SU-DHL-6 (cell line): ENCODE measurements around the gene POU4F3.

Experiments
- EZH2phosphoT487 ChIP-seq: fragments of 200-600 bp; sonication (generic), shearing (Covaris generic); conservative IDR thresholded peaks from 2 replicates; pipeline ENCODE4 v1.6.1; 2018; ENCODE audit warnings: mild to moderate bottlenecking, antibody characterized with exemption, low read length, moderate library complexity, mixed read lengths
- TF ChIP-seq, protein P1 (sequence below): fragments of 200-600 bp; sonication (generic); IDR thresholded peaks from one replicate; pipeline ENCODE4 v1.5.1; 2017; ENCODE audit warnings: antibody characterized with exemption, mild to moderate bottlenecking, low read length, moderate library complexity; ENCODE audit not compliant: insufficient read depth, poor library complexity, severe bottlenecking

DNA sequence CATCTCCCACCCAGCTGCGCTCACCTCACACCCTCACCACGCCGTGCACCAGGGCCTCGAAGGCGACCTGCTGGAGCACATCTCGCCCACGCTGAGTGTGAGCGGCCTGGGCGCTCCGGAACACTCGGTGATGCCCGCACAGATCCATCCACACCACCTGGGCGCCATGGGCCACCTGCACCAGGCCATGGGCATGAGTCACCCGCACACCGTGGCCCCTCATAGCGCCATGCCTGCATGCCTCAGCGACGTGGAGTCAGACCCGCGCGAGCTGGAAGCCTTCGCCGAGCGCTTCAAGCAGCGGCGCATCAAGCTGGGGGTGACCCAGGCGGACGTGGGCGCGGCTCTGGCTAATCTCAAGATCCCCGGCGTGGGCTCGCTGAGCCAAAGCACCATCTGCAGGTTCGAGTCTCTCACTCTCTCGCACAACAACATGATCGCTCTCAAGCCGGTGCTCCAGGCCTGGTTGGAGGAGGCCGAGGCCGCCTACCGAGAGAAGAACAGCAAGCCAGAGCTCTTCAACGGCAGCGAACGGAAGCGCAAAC lies 1.1 kb downstream of the POU4F3 start:
- TF ChIP-seq, protein P1, sequence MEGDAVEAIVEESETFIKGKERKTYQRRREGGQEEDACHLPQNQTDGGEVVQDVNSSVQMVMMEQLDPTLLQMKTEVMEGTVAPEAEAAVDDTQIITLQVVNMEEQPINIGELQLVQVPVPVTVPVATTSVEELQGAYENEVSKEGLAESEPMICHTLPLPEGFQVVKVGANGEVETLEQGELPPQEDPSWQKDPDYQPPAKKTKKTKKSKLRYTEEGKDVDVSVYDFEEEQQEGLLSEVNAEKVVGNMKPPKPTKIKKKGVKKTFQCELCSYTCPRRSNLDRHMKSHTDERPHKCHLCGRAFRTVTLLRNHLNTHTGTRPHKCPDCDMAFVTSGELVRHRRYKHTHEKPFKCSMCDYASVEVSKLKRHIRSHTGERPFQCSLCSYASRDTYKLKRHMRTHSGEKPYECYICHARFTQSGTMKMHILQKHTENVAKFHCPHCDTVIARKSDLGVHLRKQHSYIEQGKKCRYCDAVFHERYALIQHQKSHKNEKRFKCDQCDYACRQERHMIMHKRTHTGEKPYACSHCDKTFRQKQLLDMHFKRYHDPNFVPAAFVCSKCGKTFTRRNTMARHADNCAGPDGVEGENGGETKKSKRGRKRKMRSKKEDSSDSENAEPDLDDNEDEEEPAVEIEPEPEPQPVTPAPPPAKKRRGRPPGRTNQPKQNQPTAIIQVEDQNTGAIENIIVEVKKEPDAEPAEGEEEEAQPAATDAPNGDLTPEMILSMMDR = no peak
- TF ChIP-seq EZH2phosphoT487 = no peak
